Measurements from ENCODE around the gene IPCEF1.
"Not testable (repeated sequence)": the region's sequence is repeated elsewhere in the genome, so short reads cannot be mapped to it uniquely, and the experiment has no call there.

The IPCEF1 gene

GRCh38 chr6:154334147-154334546 is 22.5 kb downstream of the IPCEF1 start:
- DNase-seq (ENCODE audit: low read depth, low spot score), result not testable (repeated sequence)

- no peak for DNase-seq (ENCODE audit: low read depth, low spot score)
These were observed 24.9 kb downstream of the IPCEF1 start for GRCh38 chr6:154331750-154332149.

GRCh38 chr6:154329350-154330170 is 27.0 kb downstream of the IPCEF1 start:
- no peak for DNase-seq (ENCODE audit: low read depth, low spot score)

GRCh38 chr6:154327313-154327712 is 29.3 kb downstream of the IPCEF1 start:
- DNase-seq (ENCODE audit: low read depth, low spot score), result not testable (repeated sequence)

GRCh38 chr6:154325142-154325541 is 31.5 kb downstream of the IPCEF1 start:
- DNase-seq (ENCODE audit: low read depth, low spot score), result no peak

GRCh38 chr6:154320181-154320580 is 36.4 kb downstream of the IPCEF1 start:
- no peak for DNase-seq (ENCODE audit: low read depth, low spot score)

- DNase-seq (ENCODE audit: low read depth, low spot score), result no peak
These were observed 37.3 kb downstream of the IPCEF1 start for GRCh38 chr6:154319231-154319858.

GRCh38 chr6:154318721-154319120 is 37.9 kb downstream of the IPCEF1 start:
- no peak for DNase-seq (ENCODE audit: low read depth, low spot score)

GRCh38 chr6:154316131-154316530 is 40.5 kb downstream of the IPCEF1 start:
- no peak for DNase-seq (ENCODE audit: low read depth, low spot score)

GRCh38 chr6:154314084-154314483 is 42.5 kb downstream of the IPCEF1 start:
- DNase-seq (ENCODE audit: low read depth, low spot score), result no peak

GRCh38 chr6:154308986-154309385 is 47.6 kb downstream of the IPCEF1 start:
- DNase-seq (ENCODE audit: low read depth, low spot score), result no peak

- no peak for DNase-seq (ENCODE audit: low read depth, low spot score)
These were observed 48.7 kb downstream of the IPCEF1 start for GRCh38 chr6:154307696-154308425.

- DNase-seq (ENCODE audit: low read depth, low spot score), result not testable (repeated sequence)
These were observed 49.5 kb downstream of the IPCEF1 start for GRCh38 chr6:154307147-154307546.

- no peak for DNase-seq (ENCODE audit: low read depth, low spot score)
These were observed 49.9 kb downstream of the IPCEF1 start for GRCh38 chr6:154306696-154307095.

- no peak for DNase-seq (ENCODE audit: low read depth, low spot score)
These were observed 52.4 kb downstream of the IPCEF1 start for GRCh38 chr6:154304191-154304590.

- not testable (repeated sequence) for DNase-seq (ENCODE audit: low read depth, low spot score)
These were observed 53.0 kb downstream of the IPCEF1 start for GRCh38 chr6:154303642-154304041.

GRCh38 chr6:154301839-154302752 is 54.5 kb downstream of the IPCEF1 start:
- no peak for DNase-seq (ENCODE audit: low read depth, low spot score)

- no peak for DNase-seq (ENCODE audit: low read depth, low spot score)
These were observed 55.4 kb downstream of the IPCEF1 start for GRCh38 chr6:154301086-154301625.

GRCh38 chr6:154298297-154298696 is 58.3 kb downstream of the IPCEF1 start:
- DNase-seq (ENCODE audit: low read depth, low spot score), result no peak

- no peak for DNase-seq (ENCODE audit: low read depth, low spot score)
These were observed 58.9 kb downstream of the IPCEF1 start for GRCh38 chr6:154297721-154298120.

GRCh38 chr6:154297210-154297609 is 59.4 kb downstream of the IPCEF1 start:
- DNase-seq (ENCODE audit: low read depth, low spot score), result no peak
